Endodermal cell (in vitro differentiated cells): ENCODE data around the gene FAM221B. TPM values are rescaled to one million over a fixed set of nuclear protein-coding genes. Genes with fewer than 3 reads are reported as not detected.

Experiments used
- DNase-seq: peaks from one replicate; pipeline ENCODE4 v3.0.0-alpha.2; 2017
- H3K27ac ChIP-seq: 2 replicates; pipeline ENCODE4 v1.5.1; 2013; ENCODE audit warnings: mild to moderate bottlenecking, low read depth, low read length, moderate library complexity
- H3K27me3 ChIP-seq: 2 replicates; pipeline ENCODE4 v1.6.1; 2013; ENCODE audit warnings: mild to moderate bottlenecking, low read length, moderate library complexity; ENCODE audit not compliant: insufficient read depth, control insufficient read depth, poor library complexity, severe bottlenecking
- H3K36me3 ChIP-seq: 2 replicates; pipeline ENCODE4 v1.7.0; 2013; ENCODE audit warnings: mild to moderate bottlenecking, low read length, moderate library complexity; ENCODE audit not compliant: control insufficient read depth, insufficient read depth
- H3K4me1 ChIP-seq: one replicate; pipeline ENCODE4 v1.7.0; 2013; ENCODE audit warnings: low read length; ENCODE audit not compliant: control insufficient read depth, insufficient read depth
- H3K4me3 ChIP-seq: 2 replicates; pipeline ENCODE4 v1.5.1; 2013; ENCODE audit warnings: mild to moderate bottlenecking, low read length, moderate library complexity
- H3K9ac ChIP-seq: 2 replicates; pipeline ENCODE4 v1.6.1; 2013; ENCODE audit warnings: mild to moderate bottlenecking, low read length, moderate library complexity; ENCODE audit not compliant: poor library complexity, severe bottlenecking; ENCODE audit errors: extremely low read depth
- H3K9me3 ChIP-seq: 2 replicates; pipeline ENCODE4 v1.6.1; 2013; ENCODE audit warnings: mild to moderate bottlenecking, low read length, moderate library complexity; ENCODE audit not compliant: control insufficient read depth
- H3K27ac Mint-ChIP-seq: 2 replicates; pipeline ENCODE4 v1.8.0; 2020; ENCODE audit warnings: mixed read lengths
- H3K27me3 Mint-ChIP-seq: 2 replicates; pipeline ENCODE4 v1.8.0; 2021; ENCODE audit warnings: mild to moderate bottlenecking, mixed read lengths; ENCODE audit not compliant: insufficient read depth
- H3K36me3 Mint-ChIP-seq: 2 replicates; pipeline ENCODE4 v1.8.0; 2020; ENCODE audit warnings: low read depth, mixed read lengths
- H3K4me1 Mint-ChIP-seq: 2 replicates; pipeline ENCODE4 v1.8.0; 2020; ENCODE audit warnings: mixed read lengths
- H3K4me3 Mint-ChIP-seq: 2 replicates; pipeline ENCODE4 v1.8.0; 2020; ENCODE audit warnings: mild to moderate bottlenecking, moderate library complexity, mixed read lengths
- H3K9me3 Mint-ChIP-seq: 2 replicates; pipeline ENCODE4 v1.8.0; 2020; ENCODE audit warnings: mild to moderate bottlenecking, mixed read lengths
- WGBS, 2 experiments: methylation state at CpG; one replicate each; pipeline versions ENCODE4 v1.1.5 to v1.1.7; 2013; ENCODE audit warnings: missing lambda C conversion rate in 2 of 2, mixed read lengths in 1 of 2; ENCODE audit not compliant: insufficient coverage in 1 of 2, insufficient read length in 1 of 2; 5-methylcytosine and 5-hydroxymethylcytosine counted together
- long read RNA-seq, 4 experiments: library from polyadenylated mRNA in 2 of 4; library from RNA in 1 of 4; library from capped mRNA in 1 of 4; stranded (forward) in 3 of 4; unstranded in 1 of 4; transcript quantifications; one replicate each; pipeline ENCODE4 v2.0.0, GENCODE V29; 2020 to 2021; ENCODE audit warnings: inconsistent platforms in 1 of 4
- polyA plus RNA-seq, 2 experiments: library from polyadenylated mRNA; stranded (reverse); fragments of 50-300 nt; gene quantifications; one replicate each; pipeline ENCODE4 v1.2.3, GENCODE V29; 2013
- total RNA-seq, 2 donors: library from RNA; stranded (reverse); fragmentation: NEBNext Ultra II Directional in 1 of 2; extraction: Animal tissue kit (Norgen Biotek cat#: 25700) in 1 of 2; gene quantifications; 2 replicates in 1 of 2; 3 replicates in 1 of 2; pipeline ENCODE4 v1.2.1, GENCODE V29; 2021
- TF ChIP-seq, protein P1 (sequence below): fragments of 200-600 bp; sonication (generic); conservative IDR thresholded peaks from 2 replicates; pipeline ENCODE4 v1.5.0; 2021; ENCODE audit warnings: antibody characterized with exemption, mild to moderate bottlenecking

The FAM221B gene
- total RNA-seq: under 1 TPM in 1 of 2 donors, not detected in 1; 0.22 TPM
- polyA plus RNA-seq (2013, experiment 1 of 2): 0.32 TPM
- polyA plus RNA-seq (2013, experiment 2 of 2): 0.70 TPM
- long read RNA-seq, experiment 1: 0 reads
- long read RNA-seq, experiment 2, partial matches to known transcripts: 0 of 1 reads
- long read RNA-seq, experiment 2, other reads (novel, unspliced or antisense): 1 of 1 reads
- long read RNA-seq, experiment 3: 0 reads
- long read RNA-seq, experiment 4: 0 reads

- 9% methylated on average over 21 of the region's 21 CpGs; no CpG with 5 or more reads in 1 of the 2 experiments for WGBS, 2 experiments
- no peaks in the 10 kb centered on the region for H3K36me3 Mint-ChIP-seq
- Histone ChIP-seq H3K4me3 (peak within 1 kb of the TSS; percentile 83), H3K4me1 (no peaks in the 10 kb centered on the region), H3K27ac (peak within 1 kb of the TSS; percentile 88), H3K27me3 (no peaks in the 10 kb centered on the region), H3K9me3 (no peaks in the 10 kb centered on the region), H3K36me3 (no peaks in the 10 kb centered on the region), H3K9ac (peak within 1 kb of the TSS; percentile 71)
- H3K4me1 Mint-ChIP-seq: peaks cover 13% of the 10 kb centered on the region
- peak within 1 kb of the TSS; percentile 75 for H3K4me3 Mint-ChIP-seq
- peaks cover 8% of the 10 kb centered on the region for H3K27me3 Mint-ChIP-seq
- DNase-seq: peak; percentile 84
- H3K9me3 Mint-ChIP-seq: no peaks in the 10 kb centered on the region
- TF ChIP-seq, protein P1, sequence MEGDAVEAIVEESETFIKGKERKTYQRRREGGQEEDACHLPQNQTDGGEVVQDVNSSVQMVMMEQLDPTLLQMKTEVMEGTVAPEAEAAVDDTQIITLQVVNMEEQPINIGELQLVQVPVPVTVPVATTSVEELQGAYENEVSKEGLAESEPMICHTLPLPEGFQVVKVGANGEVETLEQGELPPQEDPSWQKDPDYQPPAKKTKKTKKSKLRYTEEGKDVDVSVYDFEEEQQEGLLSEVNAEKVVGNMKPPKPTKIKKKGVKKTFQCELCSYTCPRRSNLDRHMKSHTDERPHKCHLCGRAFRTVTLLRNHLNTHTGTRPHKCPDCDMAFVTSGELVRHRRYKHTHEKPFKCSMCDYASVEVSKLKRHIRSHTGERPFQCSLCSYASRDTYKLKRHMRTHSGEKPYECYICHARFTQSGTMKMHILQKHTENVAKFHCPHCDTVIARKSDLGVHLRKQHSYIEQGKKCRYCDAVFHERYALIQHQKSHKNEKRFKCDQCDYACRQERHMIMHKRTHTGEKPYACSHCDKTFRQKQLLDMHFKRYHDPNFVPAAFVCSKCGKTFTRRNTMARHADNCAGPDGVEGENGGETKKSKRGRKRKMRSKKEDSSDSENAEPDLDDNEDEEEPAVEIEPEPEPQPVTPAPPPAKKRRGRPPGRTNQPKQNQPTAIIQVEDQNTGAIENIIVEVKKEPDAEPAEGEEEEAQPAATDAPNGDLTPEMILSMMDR: no peak
- H3K27ac Mint-ChIP-seq: peak within 1 kb of the TSS; percentile 90
Observed at GRCh38 chr9:35828716-35829083, at the start of gene FAM221B. TSS of gene FAM221B (minus strand) at chr9:35828732. CDS start at chr9:35826161, 2,571 bp downstream.

DNA sequence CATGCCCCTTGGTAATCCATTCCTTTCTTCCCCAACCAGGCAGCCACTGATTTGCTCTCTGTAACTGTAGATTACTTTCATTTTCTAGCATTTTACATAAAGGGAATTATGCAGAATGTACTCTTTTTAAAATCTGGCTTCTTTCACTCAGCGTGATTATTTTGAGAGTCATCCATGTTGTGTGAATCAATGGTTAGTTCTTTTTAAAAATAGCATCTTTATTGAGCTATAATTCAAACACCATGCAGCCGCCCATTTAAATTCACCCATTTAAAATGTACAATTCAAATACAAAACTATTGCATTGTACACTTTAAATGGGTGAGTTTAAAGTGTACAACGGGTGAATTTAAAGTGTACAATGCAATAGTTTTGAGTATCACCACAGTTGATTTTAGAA is 44.0 kb upstream of the FAM221B start:
- DNase-seq: no peak
- Histone ChIP-seq H3K9me3 (peaks cover 21% of the 10 kb centered on the region), H3K36me3 (no peaks in the 10 kb centered on the region), H3K4me1 (no peaks in the 10 kb centered on the region), H3K9ac (no peak overlapping the region), H3K27me3 (no peaks in the 10 kb centered on the region), H3K27ac (no peak overlapping the region), H3K4me3 (no peak overlapping the region)
- Mint-ChIP-seq H3K27me3 (peaks cover 5% of the 10 kb centered on the region), H3K9me3 (peaks cover 20% of the 10 kb centered on the region), H3K4me3 (no peak overlapping the region), H3K4me1 (no peaks in the 10 kb centered on the region), H3K36me3 (no peaks in the 10 kb centered on the region), H3K27ac (no peak overlapping the region)
- TF ChIP-seq, protein P1: no peak
- 83 to 93% methylated on average over 1 to 3 of the region's 3 CpGs for WGBS, 2 experiments

DNA sequence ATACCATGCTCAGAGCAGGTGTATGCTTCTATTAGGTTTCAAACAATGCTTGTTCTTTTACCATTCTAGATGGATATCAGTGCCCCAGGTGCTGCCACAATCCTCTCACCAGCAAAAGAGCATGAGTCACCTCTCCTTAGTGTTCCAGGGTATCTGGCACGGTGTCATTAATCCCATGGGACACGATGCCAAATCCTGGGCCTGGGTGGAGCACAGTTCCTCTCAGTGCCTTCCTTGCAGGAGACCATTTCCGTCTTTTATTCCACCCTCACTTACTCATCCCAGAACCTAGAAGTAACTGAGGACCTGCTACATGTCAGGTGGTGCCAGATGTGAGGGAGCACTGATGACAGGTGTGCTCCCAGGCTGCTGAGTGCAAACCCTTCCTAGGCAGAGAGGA is 43.0 kb upstream of the FAM221B start:
- Histone ChIP-seq H3K27ac (no peak overlapping the region), H3K9ac (no peak overlapping the region), H3K9me3 (peaks cover 12% of the 10 kb centered on the region), H3K4me1 (no peaks in the 10 kb centered on the region), H3K4me3 (no peak overlapping the region), H3K27me3 (no peaks in the 10 kb centered on the region), H3K36me3 (no peaks in the 10 kb centered on the region)
- DNase-seq: no peak
- Mint-ChIP-seq H3K9me3 (peaks cover 11% of the 10 kb centered on the region), H3K4me3 (no peak overlapping the region), H3K36me3 (no peaks in the 10 kb centered on the region), H3K27ac (no peak overlapping the region), H3K4me1 (no peaks in the 10 kb centered on the region), H3K27me3 (peaks cover 5% of the 10 kb centered on the region)
- 70 to 77% methylated on average over 2 to 3 of the region's 3 CpGs for WGBS, 2 experiments
- TF ChIP-seq, protein P1: no peak
